RWPE2 (cell line): ENCODE results near the gene HDGF.

Experiments
- ATAC-seq: fragments of 200-7000 bp; cut with Tn5 transposase; 3 replicates; pipeline ENCODE4 v1.9.1; 2021; ENCODE audit warnings: low read depth
- DNase-seq: peaks from one replicate; pipeline ENCODE4 v3.0.0-alpha.2; 2020; ENCODE audit warnings: low spot score
- H3K27ac ChIP-seq: fragments of 450-650 bp; 2 replicates; pipeline ENCODE4 v1.5.1; 2017; ENCODE audit warnings: mild to moderate bottlenecking; ENCODE audit not compliant: poor library complexity, severe bottlenecking
- H3K27me3 ChIP-seq: fragments of 250-450 bp; sonication (Bioruptor Pico); 2 replicates; pipeline ENCODE4 v1.5.1; 2021; ENCODE audit warnings: mild to moderate bottlenecking, moderate library complexity; ENCODE audit not compliant: insufficient read depth, poor library complexity, severe bottlenecking
- H3K36me3 ChIP-seq: fragments of 250-450 bp; sonication (Bioruptor Pico); 2 replicates; pipeline ENCODE4 v1.5.1; 2020; ENCODE audit warnings: low read depth, mild to moderate bottlenecking, moderate library complexity
- H3K4me1 ChIP-seq: fragments of 250-450 bp; sonication (Bioruptor Pico); 2 replicates; pipeline ENCODE4 v1.5.1; 2021; ENCODE audit warnings: mild to moderate bottlenecking, moderate library complexity; ENCODE audit not compliant: insufficient read depth, poor library complexity, severe bottlenecking
- H3K4me3 ChIP-seq: fragments of 250-450 bp; sonication (Bioruptor Pico); 2 replicates; pipeline ENCODE4 v1.5.1; 2021; ENCODE audit warnings: mild to moderate bottlenecking, moderate library complexity; ENCODE audit not compliant: severe bottlenecking
- H3K9me3 ChIP-seq: fragments of 250-450 bp; sonication (Bioruptor Pico); 2 replicates; pipeline ENCODE4 v1.5.1; 2021; ENCODE audit warnings: mild to moderate bottlenecking, moderate library complexity; ENCODE audit not compliant: severe bottlenecking
- CTCF ChIP-seq: fragments of 450-650 bp; IDR thresholded peaks from one replicate; pipeline ENCODE4 v1.5.1; 2017; ENCODE audit warnings: mild to moderate bottlenecking, moderate library complexity; ENCODE audit not compliant: poor library complexity, severe bottlenecking

The HDGF gene

GRCh38 chr1:156717351-156717750 is 34.1 kb downstream of the HDGF start:
- DNase-seq (no peak), ATAC-seq (no peak)
- Histone ChIP-seq H3K27me3 (no peaks in the 10 kb centered on the region), H3K4me3 (no peak overlapping the region), H3K36me3 (peaks cover 7% of the 10 kb centered on the region), H3K9me3 (no peaks in the 10 kb centered on the region), H3K4me1 (peaks cover 12% of the 10 kb centered on the region), H3K27ac (no peak overlapping the region)
- TF ChIP-seq CTCF: no peak

- no peaks in the 10 kb centered on the region for H3K36me3 ChIP-seq
- no peak overlapping the region for H3K4me3 ChIP-seq
- H3K4me1 ChIP-seq: peaks cover 25% of the 10 kb centered on the region
- H3K27me3 ChIP-seq: no peaks in the 10 kb centered on the region
- ATAC-seq: no peak
- DNase-seq: no peak
- TF ChIP-seq CTCF: no peak
- no peak overlapping the region for H3K27ac ChIP-seq
- no peaks in the 10 kb centered on the region for H3K9me3 ChIP-seq
Observed at GRCh38 chr1:156714830-156715229, 36.6 kb downstream of the HDGF start.

GRCh38 chr1:156712626-156713025 is 38.8 kb downstream of the HDGF start:
- Histone ChIP-seq H3K27ac (peak overlapping the region; percentile 35), H3K4me1 (peaks cover 30% of the 10 kb centered on the region), H3K27me3 (no peaks in the 10 kb centered on the region), H3K9me3 (no peaks in the 10 kb centered on the region), H3K36me3 (no peaks in the 10 kb centered on the region), H3K4me3 (no peak overlapping the region)
- TF ChIP-seq CTCF: no peak
- ATAC-seq: peak; percentile 2; the same call in 1 of the 3 replicates
- no peak for DNase-seq

GRCh38 chr1:156711011-156711817 is 40.3 kb downstream of the HDGF start:
- H3K4me1 ChIP-seq: peaks cover 34% of the 10 kb centered on the region
- no peak for DNase-seq
- no peak overlapping the region for H3K4me3 ChIP-seq
- no peaks in the 10 kb centered on the region for H3K9me3 ChIP-seq
- H3K36me3 ChIP-seq: no peaks in the 10 kb centered on the region
- no peak for ATAC-seq
- TF ChIP-seq CTCF: no peak
- H3K27me3 ChIP-seq: no peaks in the 10 kb centered on the region
- no peak overlapping the region for H3K27ac ChIP-seq

GRCh38 chr1:156709757-156710489 is 41.6 kb downstream of the HDGF start:
- H3K4me1 ChIP-seq: peaks cover 46% of the 10 kb centered on the region
- no peaks in the 10 kb centered on the region for H3K9me3 ChIP-seq
- peak; percentile 88 for ATAC-seq
- H3K27me3 ChIP-seq: no peaks in the 10 kb centered on the region
- H3K36me3 ChIP-seq: no peaks in the 10 kb centered on the region
- no peak for TF ChIP-seq CTCF
- H3K4me3 ChIP-seq: no peak overlapping the region
- DNase-seq: no peak
- peak overlapping the region; percentile 31 for H3K27ac ChIP-seq
